H1 (cell line): Measurements from ENCODE around the gene SPACDR. TPM values are rescaled to one million over a fixed set of nuclear protein-coding genes. Genes with fewer than 3 reads are reported as not detected.

Experiments used
- CHD7 ChIP-seq: fragments of 300-600 bp; sonication (generic); IDR thresholded peaks from 2 replicates; pipeline ENCODE4 v1.7.1; 2012; ENCODE audit warnings: low read length, moderate library complexity, mild to moderate bottlenecking, inconsistent platforms; ENCODE audit not compliant: insufficient replicate concordance
- CTBP2 ChIP-seq: IDR thresholded peaks from 2 replicates; pipeline ENCODE4 v1.7.0; 2011; ENCODE audit warnings: borderline replicate concordance, mild to moderate bottlenecking, moderate library complexity, mixed read lengths, low read length; ENCODE audit not compliant: insufficient read depth, insufficient read length
- EGR1 ChIP-seq: IDR thresholded peaks from 2 replicates; pipeline ENCODE4 v1.6.1; 2011; ENCODE audit warnings: low read depth, low read length, borderline replicate concordance
- JUND ChIP-seq: IDR thresholded peaks from 2 replicates; pipeline ENCODE4 v1.6.1; 2011; ENCODE audit warnings: mild to moderate bottlenecking, improper control_type of control experiment, low read length
- KDM5A ChIP-seq: fragments of 200-600 bp; IDR thresholded peaks from 2 replicates; pipeline ENCODE4 v1.7.1; 2012; ENCODE audit warnings: mild to moderate bottlenecking, low read length, inconsistent platforms, mixed read lengths
- NANOG ChIP-seq: IDR thresholded peaks from 2 replicates; pipeline ENCODE4 v1.6.1; 2011; ENCODE audit warnings: low read length, low read depth, mild to moderate bottlenecking, inconsistent platforms; ENCODE audit not compliant: insufficient read depth, poor library complexity, severe bottlenecking
- RAD21 ChIP-seq, 2 experiments: IDR thresholded peaks in 1 of 2; conservative IDR thresholded peaks in 1 of 2; 2 replicates each; pipeline ENCODE4 v1.6.1; 2011; ENCODE audit warnings: low read depth in 2 of 2, low read length in 2 of 2, improper control_type of control experiment in 1 of 2, inconsistent platforms in 1 of 2, mild to moderate bottlenecking in 1 of 2, moderate library complexity in 1 of 2
- RBBP5 ChIP-seq: IDR thresholded peaks from 2 replicates; pipeline ENCODE4 v1.7.1; 2012; ENCODE audit warnings: low read depth, mild to moderate bottlenecking, inconsistent platforms, low read length, moderate library complexity, borderline replicate concordance
- SP4 ChIP-seq: IDR thresholded peaks from 2 replicates; pipeline ENCODE4 v1.6.1; 2012; ENCODE audit warnings: low read length, inconsistent platforms
- TEAD4 ChIP-seq: IDR thresholded peaks from 2 replicates; pipeline ENCODE4 v1.6.1; 2012; ENCODE audit warnings: low read depth, low read length, inconsistent platforms, mixed read lengths
- YY1 ChIP-seq: IDR thresholded peaks from 2 replicates; pipeline ENCODE4 v1.6.1; 2011; ENCODE audit warnings: low read depth, mild to moderate bottlenecking, low read length
- polyA plus RNA-seq, 7 experiments: library from polyadenylated mRNA; depleted of rRNA in 3 of 7; stranded (reverse) in 5 of 7; unstranded in 2 of 7; fragments of >200 nt in 5 of 7; fragments of 200-250 nt in 2 of 7; gene quantifications; 1 replicate in 5 of 7; 2 replicates in 1 of 7; 4 replicates in 1 of 7; pipeline versions ENCODE4 v1.2.1 to v1.2.3, GENCODE V29; 2011 to 2013; ENCODE audit warnings: missing spikeins in 2 of 7, mixed read lengths in 2 of 7
- total RNA-seq: library from RNA; stranded (reverse); fragmentation: NEBNext Ultra II Directional; extraction: Animal tissue kit (Norgen Biotek cat#: 25700); gene quantifications from 2 replicates; pipeline ENCODE4 v1.2.1, GENCODE V29; 2021

Gene SPACDR
- total and polyA plus RNA-seq, 2 of the 8 experiments (the other 6 are each of a cell fraction or from before 2014, with no cell fraction given): 0.26 TPM; not detected in 1

DNA sequence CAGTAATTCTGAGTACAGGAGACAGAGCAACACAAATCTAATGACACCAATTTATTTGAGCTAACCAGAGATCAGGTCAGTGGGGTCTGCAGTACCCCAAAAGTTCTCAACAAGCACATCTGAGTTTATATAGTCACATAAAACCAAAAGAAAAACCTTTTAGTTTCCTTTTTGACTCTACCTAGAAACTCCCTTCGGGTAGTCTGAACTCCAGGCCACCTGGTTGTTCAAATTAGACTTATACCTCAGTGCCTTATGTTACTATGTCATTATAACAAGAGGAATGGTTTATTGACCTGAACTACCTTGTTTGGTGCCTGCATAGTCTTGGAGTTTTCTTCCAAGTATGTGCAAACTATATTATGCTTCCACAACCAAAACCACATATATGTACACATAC, 50.2 kb downstream of the SPACDR start (continued):
- no peak for TF ChIP-seq CHD7
- TF ChIP-seq KDM5A: no peak
- TF ChIP-seq YY1: no peak
- TF ChIP-seq TEAD4: no peak
- TF ChIP-seq SP4: no peak
- no peak for TF ChIP-seq NANOG
- no peak for TF ChIP-seq CTBP2
- TF ChIP-seq EGR1: no peak
- TF ChIP-seq JUND: no peak
- no peak for TF ChIP-seq RBBP5
- TF ChIP-seq RAD21 (IDR thresholded peaks at IDR 0.05 in 1 of 2, conservative IDR thresholded peaks at IDR 0.05 in 1 of 2; ENCODE audit: low read depth in 2 of 2, low read length in 2 of 2): no peak
- TF ChIP-seq, all 59 proteins: peak for 0
